Cardiac atrium fibroblast (primary cell): ENCODE data around the gene POLR3GL. TPM values are rescaled to one million over a fixed set of nuclear protein-coding genes. Genes with fewer than 3 reads are reported as not detected.

ENCODE experiments used
- total RNA-seq: library from RNA; depleted of rRNA; stranded (reverse); fragments of >200 nt; gene quantifications from 2 replicates; pipeline ENCODE4 v1.2.3, GENCODE V29; 2015

The POLR3GL gene
- total RNA-seq: 10.1 and 12.5 TPM in 2 replicates

GRCh38 chr1:145964328-145965118 is at the start of gene POLR3GL, which contains the start of gene ANKRD34A:
POLR3GL (plus strand) TSS chr1:145964690; CDS start chr1:145974866, 10,176 bp downstream.
ANKRD34A (minus strand) TSS chr1:145964575; CDS start chr1:145961759, 2,816 bp downstream.

GRCh38 chr1:145918144-145918991 is 46.1 kb upstream of the POLR3GL start, which contains the start of gene PEX11B:
PEX11B (minus strand) TSS chr1:145918717; CDS start chr1:145918688, 29 bp downstream.

GRCh38 chr1:145927063-145927886 is 37.2 kb upstream of the POLR3GL start, which contains the start of gene RBM8A:
RBM8A (minus strand) TSS chr1:145927484; CDS start chr1:145927426, 58 bp downstream.

GRCh38 chr1:145957443-145958319 is 6.8 kb upstream of the POLR3GL start, which contains the start of gene LIX1L:
LIX1L (minus strand) TSS chr1:145958017; CDS start chr1:145957927, 90 bp downstream.

GRCh38 chr1:145996433-145997015 is 32.0 kb downstream of the POLR3GL start, which contains the start of gene TXNIP:
TXNIP (minus strand) TSS chr1:145996579; CDS start chr1:145996266, 313 bp downstream.

GRCh38 chr1:146021622-146022402 is 57.3 kb downstream of the POLR3GL start, which contains the start of gene HJV:
HJV (minus strand) TSS chr1:146021735; CDS start chr1:146020231, 1,504 bp downstream.

Other genes with a start within 250 kb of the POLR3GL start
- not detected in 2 replicates for gene CD160, start 245.2 kb upstream of the POLR3GL start, total RNA-seq
- gene RNF115, start 140.6 kb upstream of the POLR3GL start, total RNA-seq: 6.5 and 6.9 TPM in 2 replicates
- gene POLR3C, start 140.5 kb upstream of the POLR3GL start, total RNA-seq: 18.2 and 21.2 TPM in 2 replicates
- 1.3 and 1.6 TPM in 2 replicates for gene NUDT17, start 119.1 kb upstream of the POLR3GL start, total RNA-seq
- 25.8 and 32.3 TPM in 2 replicates for gene PIAS3, start 105.6 kb upstream of the POLR3GL start, total RNA-seq
- 1.1 and 1.3 TPM in 2 replicates for gene ANKRD35, start 78.8 kb upstream of the POLR3GL start, total RNA-seq
- 9.4 and 10.8 TPM in 2 replicates for gene ITGA10, start 54.6 kb upstream of the POLR3GL start, total RNA-seq
- 26.4 and 34.8 TPM in 2 replicates for gene PEX11B, start 46.0 kb upstream of the POLR3GL start, total RNA-seq
- gene RBM8A, start 37.2 kb upstream of the POLR3GL start, total RNA-seq: 89.7 and 102 TPM in 2 replicates
- gene LIX1L, start 6.7 kb upstream of the POLR3GL start, total RNA-seq: 27.8 and 33.4 TPM in 2 replicates
- gene ANKRD34A, start 115 bp upstream of the POLR3GL start, total RNA-seq: 0.16 and 0.18 TPM in 2 replicates
- gene TXNIP, start 31.9 kb downstream of the POLR3GL start, total RNA-seq: 302 and 306 TPM in 2 replicates
- gene HJV, start 57.0 kb downstream of the POLR3GL start, total RNA-seq: not detected in 2 replicates
- 1.9 and 2.5 TPM in 2 replicates for gene NBPF10, start 180.1 kb downstream of the POLR3GL start, total RNA-seq